GM12878 (cell line): ENCODE measurements around the gene NCF2. TPM values are rescaled to one million over a fixed set of nuclear protein-coding genes. Genes with fewer than 3 reads are reported as not detected.
A peak's percentile ranks its signal among the peaks of the same experiment; 100 is the strongest.

Source experiments
- CREB1 ChIP-seq: IDR thresholded peaks from 2 replicates; pipeline ENCODE4 v1.6.1; 2012; ENCODE audit warnings: low read depth, mild to moderate bottlenecking, inconsistent platforms
- ETV6 ChIP-seq, 2 experiments: fragments of 450-650 bp in 1 of 2; IDR thresholded peaks in 1 of 2; conservative IDR thresholded peaks in 1 of 2; 2 replicates each; pipeline ENCODE4 v1.6.1; 2014; ENCODE audit warnings: antibody characterized with exemption in 1 of 2, borderline replicate concordance in 1 of 2, low read depth in 1 of 2, mild to moderate bottlenecking in 1 of 2, moderate library complexity in 1 of 2
- HDAC2 ChIP-seq: fragments of 200-600 bp; sonication (generic); IDR thresholded peaks from 2 replicates; pipeline ENCODE4 v1.6.1; 2017
- IKZF2 ChIP-seq, 2 experiments: fragments of 450-650 bp; IDR thresholded peaks; 2 replicates each; pipeline ENCODE4 v1.6.1; 2017; ENCODE audit warnings: mild to moderate bottlenecking in 2 of 2, moderate library complexity in 2 of 2
- JUNB ChIP-seq: IDR thresholded peaks from 2 replicates; pipeline ENCODE4 v1.6.1; 2016; ENCODE audit warnings: antibody characterized with exemption, mild to moderate bottlenecking
- MEF2A ChIP-seq: IDR thresholded peaks from 2 replicates; pipeline ENCODE4 v1.6.1; 2011; ENCODE audit warnings: low read depth, mild to moderate bottlenecking, low read length, moderate library complexity; ENCODE audit not compliant: insufficient read depth
- MTA2 ChIP-seq: fragments of 450-650 bp; IDR thresholded peaks from 2 replicates; pipeline ENCODE4 v1.6.1; 2016; ENCODE audit warnings: low read depth, mild to moderate bottlenecking, moderate library complexity
- NBN ChIP-seq: fragments of 450-650 bp; IDR thresholded peaks from 2 replicates; pipeline ENCODE4 v1.6.1; 2016
- NR2C2 ChIP-seq: IDR thresholded peaks from 2 replicates; pipeline ENCODE4 v1.6.1; 2011; ENCODE audit warnings: borderline replicate concordance, low read depth; ENCODE audit not compliant: control insufficient read depth, insufficient read length
- NR2F1 ChIP-seq: fragments of 450-650 bp; conservative IDR thresholded peaks from 2 replicates; pipeline ENCODE4 v1.6.1; 2017; ENCODE audit warnings: mild to moderate bottlenecking
- NRF1 ChIP-seq: conservative IDR thresholded peaks from 2 replicates; pipeline ENCODE4 v1.6.1; 2011; ENCODE audit warnings: mild to moderate bottlenecking, low read depth, low read length, improper control_type of control experiment
- RAD51 ChIP-seq: fragments of 450-650 bp; IDR thresholded peaks from 2 replicates; pipeline ENCODE4 v1.6.1; 2016; ENCODE audit warnings: moderate library complexity, mild to moderate bottlenecking, inconsistent platforms
- TAF1 ChIP-seq: IDR thresholded peaks from 2 replicates; pipeline ENCODE4 v1.6.1; 2011; ENCODE audit warnings: mild to moderate bottlenecking, low read depth, low read length, borderline replicate concordance
- TCF12 ChIP-seq: IDR thresholded peaks from 2 replicates; pipeline ENCODE4 v1.6.1; 2011; ENCODE audit warnings: low read depth, mild to moderate bottlenecking, low read length
- YY1 ChIP-seq: IDR thresholded peaks from 2 replicates; pipeline ENCODE4 v1.6.1; 2011; ENCODE audit warnings: low read depth, mild to moderate bottlenecking, low read length
- ZNF687 ChIP-seq: fragments of 450-650 bp; IDR thresholded peaks from 2 replicates; pipeline ENCODE4 v1.6.1; 2017; ENCODE audit warnings: mild to moderate bottlenecking, moderate library complexity
- ZSCAN29 ChIP-seq: fragments of 450-650 bp; IDR thresholded peaks from 2 replicates; pipeline ENCODE4 v1.6.1; 2017; ENCODE audit warnings: mild to moderate bottlenecking, moderate library complexity
- polyA plus RNA-seq, 11 experiments: library from polyadenylated mRNA; depleted of rRNA in 4 of 11; unstranded in 6 of 11; stranded (reverse) in 5 of 11; fragments of >200 nt; fragmentation: Nextera tagmentation in 4 of 11; fragmentation: Illumina TruSeq in 1 of 11; extraction: Ambion mirVana in 4 of 11; extraction: Trizol in 1 of 11; gene quantifications; 1 replicate in 1 of 11; 2 replicates in 10 of 11; pipeline versions ENCODE4 v1.2.1 to v1.2.3, GENCODE V29; 2011 to 2016; ENCODE audit warnings: inconsistent platforms in 2 of 11, missing spikeins in 2 of 11, low read depth in 1 of 11
- total RNA-seq, 4 experiments: library from RNA; depleted of rRNA in 3 of 4; stranded (reverse); fragments of >200 nt in 3 of 4; fragmentation: Illumina TruSeq in 1 of 4; extraction: Trizol in 1 of 4; gene quantifications; 2 replicates each; pipeline versions ENCODE4 v1.2.1 to v1.2.3, GENCODE V29; 2013 to 2021
- TF ChIP-seq, protein P1 (sequence below): fragments of 450-650 bp; IDR thresholded peaks from 2 replicates; pipeline ENCODE4 v1.6.1; 2017; ENCODE audit warnings: mild to moderate bottlenecking

Gene NCF2
- total and polyA plus RNA-seq, 10 of the 15 experiments (the other 5 are each of a cell fraction or from before 2014, with no cell fraction given), result 31.4 to 256 (median 77.1) TPM

DNA sequence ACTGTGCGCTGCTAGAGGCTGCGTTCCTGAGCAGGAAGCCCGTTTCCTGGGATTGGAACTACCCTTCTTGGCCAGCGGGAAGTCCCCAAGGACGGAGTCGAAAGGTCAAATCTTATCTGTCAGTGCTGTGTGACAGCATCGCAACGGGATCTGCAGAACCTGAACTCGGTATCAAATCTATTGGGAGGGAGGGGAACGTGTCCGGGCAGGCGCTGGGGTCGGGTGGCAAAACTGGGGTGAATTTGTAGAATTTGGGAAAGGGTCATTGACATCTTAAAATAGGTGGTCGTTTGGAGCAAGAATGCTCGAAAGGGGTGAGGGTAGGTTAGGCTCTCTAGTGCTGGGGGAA lies 46.0 kb upstream of the NCF2 start (continued):
- TF ChIP-seq ZNF687 (no peak), ETV6 (conservative IDR thresholded peaks at IDR 0.05 in 1 of 2, IDR thresholded peaks at IDR 0.05 in 1 of 2; ENCODE audit: borderline replicate concordance in 1 of 2, low read depth in 1 of 2) (no peak), NRF1 (no peak), NR2F1 (peak; percentile 87), MEF2A (no peak), YY1 (no peak), JUNB (no peak), TCF12 (no peak), IKZF2 (IDR thresholded peaks at IDR 0.05) (0 out of 4 replicates have a peak, but pooled peaks of 1 of the 2 experiments have one; percentile 1), NBN (peak; percentile 22; the same call in 1 of the 2 replicates), HDAC2 (no peak), NR2C2 (no peak), MTA2 (peak; percentile 2; the same call in 1 of the 2 replicates), TAF1 (no peak), RAD51 (no peak), CREB1 (0 out of 2 replicates have a peak, but pooled peaks have one; percentile 3), ZSCAN29 (no peak)
- TF ChIP-seq, protein P1, sequence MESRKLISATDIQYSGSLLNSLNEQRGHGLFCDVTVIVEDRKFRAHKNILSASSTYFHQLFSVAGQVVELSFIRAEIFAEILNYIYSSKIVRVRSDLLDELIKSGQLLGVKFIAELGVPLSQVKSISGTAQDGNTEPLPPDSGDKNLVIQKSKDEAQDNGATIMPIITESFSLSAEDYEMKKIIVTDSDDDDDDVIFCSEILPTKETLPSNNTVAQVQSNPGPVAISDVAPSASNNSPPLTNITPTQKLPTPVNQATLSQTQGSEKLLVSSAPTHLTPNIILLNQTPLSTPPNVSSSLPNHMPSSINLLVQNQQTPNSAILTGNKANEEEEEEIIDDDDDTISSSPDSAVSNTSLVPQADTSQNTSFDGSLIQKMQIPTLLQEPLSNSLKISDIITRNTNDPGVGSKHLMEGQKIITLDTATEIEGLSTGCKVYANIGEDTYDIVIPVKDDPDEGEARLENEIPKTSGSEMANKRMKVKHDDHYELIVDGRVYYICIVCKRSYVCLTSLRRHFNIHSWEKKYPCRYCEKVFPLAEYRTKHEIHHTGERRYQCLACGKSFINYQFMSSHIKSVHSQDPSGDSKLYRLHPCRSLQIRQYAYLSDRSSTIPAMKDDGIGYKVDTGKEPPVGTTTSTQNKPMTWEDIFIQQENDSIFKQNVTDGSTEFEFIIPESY, result no peak
